COLO668 (cell line): ENCODE measurements around the gene PASK.

ENCODE experiments used
- DNase-seq: peaks from one replicate; lab custom pipeline; 2025; ENCODE audit not compliant: unreplicated experiment; lab: John Stamatoyannopoulos, UW

The PASK gene

GRCh38 chr2:241084856-241085444 lies 64.3 kb downstream of the PASK start:
- no peak for DNase-seq

DNA sequence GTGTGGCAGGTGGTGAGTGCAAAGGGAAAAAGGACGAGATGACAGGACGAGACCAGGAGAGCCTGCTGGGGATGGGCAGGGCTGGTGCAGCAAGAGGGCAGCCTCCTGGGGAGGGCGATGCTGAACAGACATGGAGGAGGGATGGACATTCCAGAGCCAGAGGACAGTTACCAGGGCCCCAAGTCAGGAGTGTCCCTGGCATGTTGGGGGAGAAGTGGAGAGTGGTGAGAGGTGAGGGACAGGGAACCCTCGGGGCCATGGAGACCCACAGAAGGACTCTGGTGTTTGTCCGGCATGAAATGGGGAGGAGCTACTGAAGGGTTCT lies 66.2 kb downstream of the PASK start:
- DNase-seq, result no peak

DNA sequence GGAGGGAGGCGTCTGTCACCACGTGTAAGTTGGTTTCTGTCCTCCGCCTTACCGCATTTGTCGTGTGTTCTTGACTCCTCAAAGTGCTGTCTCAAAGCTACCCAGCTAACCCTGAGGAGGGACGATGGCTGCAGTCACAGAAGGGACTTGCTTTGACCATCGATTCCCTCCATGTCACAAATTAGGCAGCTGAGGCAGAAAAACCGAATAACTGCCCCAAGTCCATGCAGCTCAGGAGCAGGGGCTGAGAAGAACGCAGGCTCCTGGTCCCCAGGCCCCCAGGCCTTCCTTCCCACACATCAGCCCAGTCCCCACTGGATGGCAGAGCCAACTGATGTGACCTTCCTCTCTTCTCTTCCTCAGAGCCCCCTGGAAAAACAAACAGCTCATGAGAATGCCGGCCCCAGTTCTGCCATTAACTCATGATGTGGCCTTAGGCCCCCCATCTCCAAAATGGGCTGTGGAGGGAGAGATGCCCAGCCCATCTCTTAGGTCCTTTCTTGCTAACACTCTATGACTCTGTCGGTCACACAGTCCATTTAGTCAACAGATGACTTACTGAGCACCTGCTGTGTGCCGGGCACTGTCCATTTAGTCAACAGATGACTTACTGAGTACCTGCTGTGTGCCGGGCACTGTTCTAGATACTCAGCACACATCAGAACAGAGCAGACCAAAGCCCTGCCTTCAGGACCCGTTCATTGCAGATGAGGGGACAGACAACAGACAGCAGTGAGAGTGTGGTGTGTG lies 66.8 kb downstream of the PASK start:
- no peak for DNase-seq

- DNase-seq, result no peak
Observed at GRCh38 chr2:241081643-241082340, 67.5 kb downstream of the PASK start.

GRCh38 chr2:241081190-241081642 lies 68.1 kb downstream of the PASK start:
- DNase-seq, result no peak

DNA sequence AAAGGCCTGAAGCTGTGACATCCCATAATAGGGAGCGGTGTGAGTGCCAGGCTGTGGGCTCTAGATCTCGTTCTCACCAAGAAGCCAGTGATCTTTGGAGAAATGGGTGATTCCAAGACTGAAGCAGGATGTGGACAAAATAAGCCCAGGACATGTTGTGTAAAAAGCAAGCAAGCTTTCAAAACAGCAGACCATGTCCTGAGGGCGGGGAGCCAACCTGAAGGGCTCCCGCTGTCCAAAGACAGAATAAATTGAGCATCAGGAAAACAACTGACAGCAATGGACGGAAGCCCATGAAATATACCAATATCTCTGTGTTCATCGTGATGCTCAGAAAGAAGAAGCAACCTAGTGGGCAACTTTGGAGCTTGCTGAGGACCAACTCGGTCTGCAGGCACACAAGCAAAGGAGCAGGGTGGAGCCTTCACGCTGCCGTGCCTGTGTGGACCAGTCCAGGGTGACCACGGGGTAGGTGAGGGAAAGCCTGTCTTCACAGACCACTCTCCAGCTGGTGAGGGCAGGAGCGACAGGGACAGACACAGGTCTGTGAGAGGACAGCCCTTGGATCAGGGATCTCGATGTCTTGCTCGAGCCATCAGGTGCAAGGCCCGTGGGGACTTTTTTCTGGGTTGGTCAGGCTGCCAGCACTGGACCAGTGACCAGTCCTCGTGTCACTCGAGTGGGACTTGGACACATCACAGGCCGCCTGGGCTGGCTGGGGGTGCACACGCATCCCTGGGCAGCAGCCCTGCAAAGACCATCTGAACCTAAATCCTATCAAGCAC lies 68.7 kb downstream of the PASK start:
- DNase-seq, result no peak

- no peak for DNase-seq
Observed at GRCh38 chr2:241074901-241075540, 74.3 kb downstream of the PASK start.

DNA sequence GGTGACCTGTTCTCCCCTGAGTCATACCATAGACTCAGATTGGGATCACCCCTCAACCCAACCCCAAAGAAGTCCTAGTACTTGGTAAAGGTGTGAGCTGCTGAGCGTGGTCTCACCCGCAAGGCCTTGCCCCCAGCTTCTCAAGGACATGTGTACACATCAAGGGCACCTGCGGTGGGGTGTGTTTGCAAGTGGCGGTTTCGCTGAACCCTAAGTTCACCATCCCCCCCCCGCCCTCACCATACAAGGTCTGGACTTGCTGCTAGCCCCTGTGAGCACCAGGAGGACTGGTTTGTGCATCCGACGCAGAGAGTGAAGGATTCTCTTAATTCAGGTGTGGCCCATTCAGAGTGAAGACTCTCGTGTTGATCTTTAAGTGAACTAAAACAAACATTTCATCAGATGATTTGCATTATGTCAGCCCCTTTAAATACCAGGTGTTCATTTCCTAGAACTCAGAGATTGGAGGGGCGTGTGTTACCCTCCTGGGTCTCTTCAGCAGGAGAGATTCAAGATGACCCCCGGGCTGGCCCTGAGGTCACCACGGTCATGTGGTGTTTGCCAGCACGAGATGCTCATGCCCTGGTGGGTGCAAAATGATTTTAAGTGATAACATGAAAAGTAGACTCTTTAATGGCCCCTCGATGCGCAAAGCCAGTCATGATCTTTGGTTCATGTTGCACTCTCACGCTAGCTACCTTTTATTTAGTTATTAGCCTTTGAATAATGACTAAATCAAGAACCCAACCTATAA lies 75.0 kb downstream of the PASK start:
- DNase-seq, result no peak

DNA sequence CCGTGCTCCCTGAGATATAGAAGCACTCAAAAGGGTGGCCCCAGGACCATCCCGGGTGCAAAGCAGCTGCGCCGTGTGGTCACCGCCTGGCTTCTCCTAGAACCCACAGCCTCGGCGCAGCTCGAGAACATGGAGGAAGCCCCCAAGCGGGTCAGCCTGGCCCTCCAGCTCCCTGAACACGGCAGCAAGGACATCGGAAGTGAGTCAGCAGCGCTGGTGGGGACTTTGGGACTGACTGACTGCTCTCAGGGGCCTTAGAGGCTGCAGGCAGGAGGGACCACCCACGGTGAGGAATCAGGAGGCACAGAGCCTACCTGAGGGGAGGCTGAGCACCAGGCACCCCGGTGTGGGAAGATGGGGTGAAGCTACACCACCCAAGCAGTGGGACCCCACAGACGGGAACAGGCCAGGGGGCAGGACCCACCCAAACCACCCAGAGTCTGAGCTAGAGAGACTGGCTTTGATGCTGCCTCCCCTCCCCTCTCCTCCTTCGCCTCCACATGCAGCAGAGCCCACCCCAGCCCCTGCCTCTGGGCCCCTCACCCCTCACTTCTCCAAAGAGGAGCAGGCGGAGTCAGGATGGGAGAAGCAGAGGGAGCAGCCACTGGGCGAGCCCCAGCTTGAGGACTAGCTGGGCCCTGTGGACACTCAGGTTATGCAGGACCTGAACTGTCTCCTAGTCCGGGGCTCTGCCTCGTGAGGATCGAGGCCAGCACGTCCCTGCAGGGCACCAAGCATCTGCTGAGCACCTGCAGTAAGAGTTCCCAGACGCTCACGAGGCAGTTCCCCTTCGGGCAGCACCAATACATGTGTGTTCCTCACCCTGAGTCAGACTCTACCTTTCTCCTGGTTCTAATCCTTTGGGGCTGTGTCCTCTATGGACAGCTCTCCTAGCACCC lies 75.9 kb downstream of the PASK start:
- no peak for DNase-seq

GRCh38 chr2:241072553-241073165 lies 76.6 kb downstream of the PASK start:
- no peak for DNase-seq

DNA sequence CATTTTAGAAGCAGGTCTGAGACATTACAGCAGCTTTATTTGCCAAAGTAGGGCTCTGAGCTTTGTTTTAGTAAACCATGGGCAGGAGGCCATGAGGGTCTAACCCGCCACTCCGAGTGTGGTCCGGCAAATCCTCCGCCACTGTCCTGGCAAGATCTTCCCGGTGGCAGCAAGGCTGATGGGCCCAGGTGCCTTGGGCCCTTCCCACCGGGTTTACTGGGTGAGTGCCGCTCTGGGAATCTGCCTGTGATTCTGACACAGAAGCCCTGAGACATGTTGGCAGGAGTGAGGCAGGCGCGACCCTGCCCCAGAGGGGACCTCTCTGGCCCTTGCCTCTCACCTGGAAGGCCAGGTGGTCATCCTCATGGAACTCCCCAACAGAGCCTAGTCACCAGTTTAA lies 77.1 kb downstream of the PASK start:
- no peak for DNase-seq

DNA sequence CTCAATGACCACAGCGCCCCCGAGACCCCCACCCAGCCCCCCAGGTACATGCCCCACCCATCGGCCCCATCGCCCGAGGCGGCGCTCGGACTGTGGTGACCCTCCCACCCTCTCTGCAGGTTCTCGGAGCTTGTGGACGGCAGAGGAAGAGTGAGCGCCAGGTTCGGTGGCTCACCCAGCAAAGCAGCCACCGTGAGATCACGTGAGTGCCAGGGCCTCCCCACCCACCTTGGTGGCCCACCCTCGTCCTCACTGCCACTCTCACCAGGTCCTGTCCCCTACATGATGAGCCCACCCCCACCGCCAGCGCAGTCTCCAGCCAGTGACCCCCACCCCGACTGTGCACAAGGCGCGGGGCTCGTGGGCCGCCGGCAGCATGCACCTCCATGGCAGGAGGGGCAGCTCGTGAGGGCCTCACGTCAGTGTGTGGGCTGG lies 77.6 kb downstream of the PASK start:
- no peak for DNase-seq

DNA sequence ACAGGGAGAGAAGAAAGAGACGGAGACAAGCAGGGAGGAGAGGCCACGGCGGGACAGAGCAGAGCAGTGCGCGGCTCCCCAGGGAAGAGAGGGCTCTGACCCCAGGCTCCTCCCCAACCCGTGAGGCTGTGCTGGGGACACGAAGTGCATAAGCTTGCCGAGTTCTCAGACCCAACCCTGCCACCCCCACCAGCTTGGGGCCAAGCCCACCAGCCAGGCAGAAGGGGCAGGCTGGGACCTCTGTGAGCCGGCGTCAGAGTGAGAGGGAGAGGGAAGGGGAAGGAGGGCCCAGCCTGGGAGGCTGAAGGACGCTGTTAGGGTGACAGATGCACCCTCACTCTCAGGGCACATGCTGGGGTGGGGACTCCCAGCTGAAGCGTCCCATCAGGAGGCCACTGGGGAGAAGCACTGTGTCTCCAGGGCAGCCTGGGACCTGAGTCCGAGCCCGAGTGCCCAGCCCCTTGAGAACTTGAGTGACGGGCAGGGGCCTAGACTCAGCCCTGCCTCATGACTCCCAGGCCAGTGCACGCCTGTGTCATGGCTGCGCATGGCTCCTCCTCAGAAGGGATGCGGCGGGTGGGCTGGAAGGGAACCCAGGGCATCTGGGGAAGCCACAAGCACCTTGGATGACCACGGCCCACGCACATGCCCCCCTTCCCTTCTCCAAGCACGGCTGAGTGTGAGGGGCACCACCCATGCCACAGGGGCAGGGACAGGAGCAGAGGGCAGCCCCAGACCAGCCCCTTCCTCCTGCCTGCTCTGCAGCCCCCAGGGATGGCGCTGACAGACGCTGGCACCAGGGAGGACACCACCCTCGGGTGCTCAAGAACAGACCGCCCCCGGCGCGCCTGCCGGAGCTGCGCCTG lies 78.2 kb downstream of the PASK start:
- DNase-seq, result no peak

GRCh38 chr2:241070361-241070760 lies 78.9 kb downstream of the PASK start:
- DNase-seq, result no peak

GRCh38 chr2:241069821-241070281 lies 79.4 kb downstream of the PASK start:
- DNase-seq, result no peak

- no peak for DNase-seq
Observed at GRCh38 chr2:241068942-241069810, 80.1 kb downstream of the PASK start.
